HL-60 (cell line): ENCODE results near the gene KRT3.

Experiments used
- TF ChIP-seq, protein P1 (sequence below): IDR thresholded peaks from one replicate; pipeline ENCODE4 v1.5.1; 2011; ENCODE audit warnings: low read length, control low read depth, inconsistent platforms; ENCODE audit not compliant: insufficient read depth
- TF ChIP-seq, protein P2 (sequence below): IDR thresholded peaks from 2 replicates; pipeline ENCODE4 v1.6.1; 2012; ENCODE audit warnings: low read depth; ENCODE audit not compliant: insufficient replicate concordance

DNA sequence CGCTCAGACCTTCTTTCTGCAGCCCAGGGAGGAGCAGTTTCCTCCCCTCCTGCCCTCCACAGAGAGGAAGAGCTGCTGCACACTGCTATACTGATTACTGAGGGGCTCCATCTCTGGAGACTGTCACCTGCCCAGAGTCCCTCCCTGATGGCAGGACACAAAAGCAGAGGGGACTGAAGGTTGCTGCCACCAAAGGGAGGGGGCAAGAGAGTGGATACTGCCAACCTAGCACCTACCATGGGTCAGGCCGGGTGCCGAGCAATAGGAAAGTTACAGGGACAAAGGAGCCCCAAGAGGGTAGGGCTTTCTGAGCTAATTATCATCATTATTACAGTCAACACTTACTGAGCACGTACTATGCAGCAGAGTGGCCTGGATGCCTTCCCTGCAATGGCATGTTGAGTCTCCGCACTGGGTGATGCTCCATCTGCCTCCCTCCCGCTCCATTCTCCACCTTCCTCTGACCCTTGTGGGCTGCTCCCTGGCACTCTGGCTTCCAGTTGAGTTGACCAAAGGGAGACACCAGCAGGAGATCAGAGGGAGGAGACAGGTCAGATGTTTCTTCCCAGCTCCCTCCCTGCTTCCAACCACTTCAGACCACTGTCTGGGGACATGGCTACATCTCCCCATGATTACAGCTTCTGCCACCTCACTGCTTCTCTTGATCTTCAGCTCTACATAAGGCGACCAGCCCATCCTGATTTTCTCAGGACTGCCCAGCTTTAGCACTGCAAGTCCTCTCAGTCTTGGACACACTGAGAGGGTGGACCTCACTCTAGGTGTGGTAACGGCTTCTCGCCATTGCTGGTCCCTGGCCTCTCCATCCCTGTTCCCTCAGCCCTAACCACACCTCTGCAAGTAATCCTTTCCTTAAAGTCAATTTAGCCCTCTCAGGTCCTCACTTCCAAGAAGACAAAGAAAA is 40.8 kb upstream of the KRT3 start:
- TF ChIP-seq, protein P1, sequence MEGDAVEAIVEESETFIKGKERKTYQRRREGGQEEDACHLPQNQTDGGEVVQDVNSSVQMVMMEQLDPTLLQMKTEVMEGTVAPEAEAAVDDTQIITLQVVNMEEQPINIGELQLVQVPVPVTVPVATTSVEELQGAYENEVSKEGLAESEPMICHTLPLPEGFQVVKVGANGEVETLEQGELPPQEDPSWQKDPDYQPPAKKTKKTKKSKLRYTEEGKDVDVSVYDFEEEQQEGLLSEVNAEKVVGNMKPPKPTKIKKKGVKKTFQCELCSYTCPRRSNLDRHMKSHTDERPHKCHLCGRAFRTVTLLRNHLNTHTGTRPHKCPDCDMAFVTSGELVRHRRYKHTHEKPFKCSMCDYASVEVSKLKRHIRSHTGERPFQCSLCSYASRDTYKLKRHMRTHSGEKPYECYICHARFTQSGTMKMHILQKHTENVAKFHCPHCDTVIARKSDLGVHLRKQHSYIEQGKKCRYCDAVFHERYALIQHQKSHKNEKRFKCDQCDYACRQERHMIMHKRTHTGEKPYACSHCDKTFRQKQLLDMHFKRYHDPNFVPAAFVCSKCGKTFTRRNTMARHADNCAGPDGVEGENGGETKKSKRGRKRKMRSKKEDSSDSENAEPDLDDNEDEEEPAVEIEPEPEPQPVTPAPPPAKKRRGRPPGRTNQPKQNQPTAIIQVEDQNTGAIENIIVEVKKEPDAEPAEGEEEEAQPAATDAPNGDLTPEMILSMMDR, result no peak
- TF ChIP-seq, protein P2, sequence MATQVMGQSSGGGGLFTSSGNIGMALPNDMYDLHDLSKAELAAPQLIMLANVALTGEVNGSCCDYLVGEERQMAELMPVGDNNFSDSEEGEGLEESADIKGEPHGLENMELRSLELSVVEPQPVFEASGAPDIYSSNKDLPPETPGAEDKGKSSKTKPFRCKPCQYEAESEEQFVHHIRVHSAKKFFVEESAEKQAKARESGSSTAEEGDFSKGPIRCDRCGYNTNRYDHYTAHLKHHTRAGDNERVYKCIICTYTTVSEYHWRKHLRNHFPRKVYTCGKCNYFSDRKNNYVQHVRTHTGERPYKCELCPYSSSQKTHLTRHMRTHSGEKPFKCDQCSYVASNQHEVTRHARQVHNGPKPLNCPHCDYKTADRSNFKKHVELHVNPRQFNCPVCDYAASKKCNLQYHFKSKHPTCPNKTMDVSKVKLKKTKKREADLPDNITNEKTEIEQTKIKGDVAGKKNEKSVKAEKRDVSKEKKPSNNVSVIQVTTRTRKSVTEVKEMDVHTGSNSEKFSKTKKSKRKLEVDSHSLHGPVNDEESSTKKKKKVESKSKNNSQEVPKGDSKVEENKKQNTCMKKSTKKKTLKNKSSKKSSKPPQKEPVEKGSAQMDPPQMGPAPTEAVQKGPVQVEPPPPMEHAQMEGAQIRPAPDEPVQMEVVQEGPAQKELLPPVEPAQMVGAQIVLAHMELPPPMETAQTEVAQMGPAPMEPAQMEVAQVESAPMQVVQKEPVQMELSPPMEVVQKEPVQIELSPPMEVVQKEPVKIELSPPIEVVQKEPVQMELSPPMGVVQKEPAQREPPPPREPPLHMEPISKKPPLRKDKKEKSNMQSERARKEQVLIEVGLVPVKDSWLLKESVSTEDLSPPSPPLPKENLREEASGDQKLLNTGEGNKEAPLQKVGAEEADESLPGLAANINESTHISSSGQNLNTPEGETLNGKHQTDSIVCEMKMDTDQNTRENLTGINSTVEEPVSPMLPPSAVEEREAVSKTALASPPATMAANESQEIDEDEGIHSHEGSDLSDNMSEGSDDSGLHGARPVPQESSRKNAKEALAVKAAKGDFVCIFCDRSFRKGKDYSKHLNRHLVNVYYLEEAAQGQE, result no peak
